ENCODE results near the gene C4BPA.

DNA sequence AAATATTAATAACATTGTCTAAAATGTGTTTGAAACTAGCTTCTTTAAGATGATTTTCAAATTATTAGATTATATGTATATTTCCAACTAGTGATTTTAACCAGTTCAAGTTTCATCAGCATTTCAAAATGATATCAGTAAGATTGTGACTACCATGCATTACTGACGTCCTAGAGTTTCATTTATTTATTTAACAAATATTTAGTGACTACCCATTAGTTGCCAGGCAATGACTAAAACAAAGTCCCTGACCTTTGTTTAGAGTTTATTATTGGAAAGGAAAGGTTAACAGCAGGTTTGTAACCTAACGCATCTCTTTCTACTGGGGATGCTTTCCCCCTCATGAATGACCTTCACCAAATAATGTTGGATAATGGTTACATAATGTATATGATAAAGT lies 22.9 kb upstream of the C4BPA start:
- TF ChIP-seq, protein P1, sequence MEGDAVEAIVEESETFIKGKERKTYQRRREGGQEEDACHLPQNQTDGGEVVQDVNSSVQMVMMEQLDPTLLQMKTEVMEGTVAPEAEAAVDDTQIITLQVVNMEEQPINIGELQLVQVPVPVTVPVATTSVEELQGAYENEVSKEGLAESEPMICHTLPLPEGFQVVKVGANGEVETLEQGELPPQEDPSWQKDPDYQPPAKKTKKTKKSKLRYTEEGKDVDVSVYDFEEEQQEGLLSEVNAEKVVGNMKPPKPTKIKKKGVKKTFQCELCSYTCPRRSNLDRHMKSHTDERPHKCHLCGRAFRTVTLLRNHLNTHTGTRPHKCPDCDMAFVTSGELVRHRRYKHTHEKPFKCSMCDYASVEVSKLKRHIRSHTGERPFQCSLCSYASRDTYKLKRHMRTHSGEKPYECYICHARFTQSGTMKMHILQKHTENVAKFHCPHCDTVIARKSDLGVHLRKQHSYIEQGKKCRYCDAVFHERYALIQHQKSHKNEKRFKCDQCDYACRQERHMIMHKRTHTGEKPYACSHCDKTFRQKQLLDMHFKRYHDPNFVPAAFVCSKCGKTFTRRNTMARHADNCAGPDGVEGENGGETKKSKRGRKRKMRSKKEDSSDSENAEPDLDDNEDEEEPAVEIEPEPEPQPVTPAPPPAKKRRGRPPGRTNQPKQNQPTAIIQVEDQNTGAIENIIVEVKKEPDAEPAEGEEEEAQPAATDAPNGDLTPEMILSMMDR (IDR thresholded peaks at IDR 0.05; ENCODE audit: low read length): no peak
- TF ChIP-seq EZH2 (optimal IDR thresholded peaks at IDR 0.05; ENCODE audit: low read depth, low read length): no peak
- no peak for TF ChIP-seq EZH2phosphoT487 (IDR thresholded peaks at IDR 0.05; ENCODE audit: low read length)
